ENCODE data around the gene IDI2. TPM values are rescaled to one million over a fixed set of nuclear protein-coding genes. Genes with fewer than 3 reads are reported as not detected.
"Not testable (repeated sequence)": the region's sequence is repeated elsewhere in the genome, so short reads cannot be mapped to it uniquely, and the experiment has no call there.

Gene IDI2
- total RNA-seq, 2 donors from 2014 or later = not detected

GRCh38 chr10:1068380-1069361, 43.0 kb upstream of the IDI2 start:
- TF ChIP-seq POLR2AphosphoS5 (IDR thresholded peaks at IDR 0.05) (no peak), POLR2A (IDR thresholded peaks at IDR 0.05) (no peak), CTCF (IDR thresholded peaks at IDR 0.05) (no peak)
- no peak for DNase-seq (ENCODE audit: low spot score)
- Histone ChIP-seq H3K27me3 (replicated peaks; ENCODE audit: insufficient read depth) (no peaks in the 10 kb centered on the region), H3K4me1 (replicated peaks) (no peaks in the 10 kb centered on the region), H3K4me3 (no peak overlapping the region), H3K9me3 (no peaks in the 10 kb centered on the region), H3K36me3 (no peaks in the 10 kb centered on the region), H3K27ac (no peak overlapping the region)
- intact Hi-C loops (cut with DNase I) = no loop called here
- WGBS = 86% methylated on average over 10 of the region's 10 CpGs

- H3K27me3 ChIP-seq (replicated peaks; ENCODE audit: insufficient read depth); H3K4me3 ChIP-seq; intact Hi-C loops (cut with DNase I); DNase-seq (ENCODE audit: low spot score); H3K36me3 ChIP-seq; H3K27ac ChIP-seq; H3K4me1 ChIP-seq (replicated peaks); H3K9me3 ChIP-seq: not testable (repeated sequence)
- 93% methylated on average over 8 of the region's 8 CpGs for WGBS
Observed at GRCh38 chr10:1066734-1067133, 41.1 kb upstream of the IDI2 start.

- Histone ChIP-seq H3K4me1 (replicated peaks) (no peaks in the 10 kb centered on the region), H3K27ac (no peak overlapping the region), H3K9me3 (no peaks in the 10 kb centered on the region), H3K4me3 (no peak overlapping the region), H3K27me3 (replicated peaks; ENCODE audit: insufficient read depth) (no peaks in the 10 kb centered on the region), H3K36me3 (peaks cover 0 to 4% of the 10 kb centered on the region in 2 donors)
- 94% methylated on average over 4 of the region's 4 CpGs for WGBS
- intact Hi-C loops (cut with DNase I) = no loop called here
- TF ChIP-seq POLR2A (IDR thresholded peaks at IDR 0.05) (no peak), POLR2AphosphoS5 (IDR thresholded peaks at IDR 0.05) (no peak), CTCF (IDR thresholded peaks at IDR 0.05) (no peak)
- DNase-seq (ENCODE audit: low spot score) = no peak
Observed at GRCh38 chr10:1064964-1065247, 39.2 kb upstream of the IDI2 start.

- DNase-seq (ENCODE audit: low spot score) = no peak
- Histone ChIP-seq H3K36me3 (peaks cover 0 to 4% of the 10 kb centered on the region in 2 donors), H3K27ac (no peak overlapping the region), H3K4me1 (replicated peaks) (no peaks in the 10 kb centered on the region), H3K4me3 (no peak overlapping the region), H3K27me3 (replicated peaks; ENCODE audit: insufficient read depth) (no peaks in the 10 kb centered on the region), H3K9me3 (no peaks in the 10 kb centered on the region)
- no peak for TF ChIP-seq POLR2AphosphoS5 (IDR thresholded peaks at IDR 0.05)
- TF ChIP-seq CTCF (IDR thresholded peaks at IDR 0.05) = no peak
- TF ChIP-seq POLR2A (IDR thresholded peaks at IDR 0.05) = no peak
- WGBS = 88% methylated on average over 7 of the region's 7 CpGs
- intact Hi-C loops (cut with DNase I) = no loop called here
Observed at GRCh38 chr10:1063232-1063865, 37.7 kb upstream of the IDI2 start.

GRCh38 chr10:1061930-1062774, 36.5 kb upstream of the IDI2 start:
- Histone ChIP-seq H3K36me3 (peaks cover 0 to 4% of the 10 kb centered on the region in 2 donors), H3K4me3 (no peak overlapping the region), H3K4me1 (replicated peaks) (no peaks in the 10 kb centered on the region), H3K9me3 (no peaks in the 10 kb centered on the region), H3K27me3 (replicated peaks; ENCODE audit: insufficient read depth) (no peaks in the 10 kb centered on the region), H3K27ac (no peak overlapping the region)
- intact Hi-C loops (cut with DNase I) = no loop called here
- 81% methylated on average over 7 of the region's 7 CpGs for WGBS
- DNase-seq (ENCODE audit: low spot score) = no peak
- TF ChIP-seq CTCF (IDR thresholded peaks at IDR 0.05) = no peak
- TF ChIP-seq POLR2A (IDR thresholded peaks at IDR 0.05) = no peak
- TF ChIP-seq POLR2AphosphoS5 (IDR thresholded peaks at IDR 0.05) = no peak
